Measurements from ENCODE around the gene NNAT. TPM values are rescaled to one million over a fixed set of nuclear protein-coding genes. Genes with fewer than 3 reads are reported as not detected.
"Not testable (repeated sequence)": the region's sequence is repeated elsewhere in the genome, so short reads cannot be mapped to it uniquely, and the experiment has no call there.

NNAT gene
- total RNA-seq, 1 donor from 2014 or later, result 20.3 TPM

- Histone ChIP-seq H3K4me3 (ENCODE audit: low read depth, low read length) (no peak overlapping the region), H3K27me3 (ENCODE audit: control insufficient read depth, insufficient read depth, low read length) (no peaks in the 10 kb centered on the region), H3K36me3 (ENCODE audit: control insufficient read depth, insufficient read depth, low read length) (no peaks in the 10 kb centered on the region)
- TF ChIP-seq, protein P1, sequence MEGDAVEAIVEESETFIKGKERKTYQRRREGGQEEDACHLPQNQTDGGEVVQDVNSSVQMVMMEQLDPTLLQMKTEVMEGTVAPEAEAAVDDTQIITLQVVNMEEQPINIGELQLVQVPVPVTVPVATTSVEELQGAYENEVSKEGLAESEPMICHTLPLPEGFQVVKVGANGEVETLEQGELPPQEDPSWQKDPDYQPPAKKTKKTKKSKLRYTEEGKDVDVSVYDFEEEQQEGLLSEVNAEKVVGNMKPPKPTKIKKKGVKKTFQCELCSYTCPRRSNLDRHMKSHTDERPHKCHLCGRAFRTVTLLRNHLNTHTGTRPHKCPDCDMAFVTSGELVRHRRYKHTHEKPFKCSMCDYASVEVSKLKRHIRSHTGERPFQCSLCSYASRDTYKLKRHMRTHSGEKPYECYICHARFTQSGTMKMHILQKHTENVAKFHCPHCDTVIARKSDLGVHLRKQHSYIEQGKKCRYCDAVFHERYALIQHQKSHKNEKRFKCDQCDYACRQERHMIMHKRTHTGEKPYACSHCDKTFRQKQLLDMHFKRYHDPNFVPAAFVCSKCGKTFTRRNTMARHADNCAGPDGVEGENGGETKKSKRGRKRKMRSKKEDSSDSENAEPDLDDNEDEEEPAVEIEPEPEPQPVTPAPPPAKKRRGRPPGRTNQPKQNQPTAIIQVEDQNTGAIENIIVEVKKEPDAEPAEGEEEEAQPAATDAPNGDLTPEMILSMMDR (IDR thresholded peaks at IDR 0.05; ENCODE audit: insufficient read depth, low read length, poor library complexity, severe bottlenecking), result no peak
- no peak for DNase-seq (ENCODE audit: low read depth)
These were observed 23.3 kb downstream of the NNAT start for GRCh38 chr20:37544386-37544785.

DNA sequence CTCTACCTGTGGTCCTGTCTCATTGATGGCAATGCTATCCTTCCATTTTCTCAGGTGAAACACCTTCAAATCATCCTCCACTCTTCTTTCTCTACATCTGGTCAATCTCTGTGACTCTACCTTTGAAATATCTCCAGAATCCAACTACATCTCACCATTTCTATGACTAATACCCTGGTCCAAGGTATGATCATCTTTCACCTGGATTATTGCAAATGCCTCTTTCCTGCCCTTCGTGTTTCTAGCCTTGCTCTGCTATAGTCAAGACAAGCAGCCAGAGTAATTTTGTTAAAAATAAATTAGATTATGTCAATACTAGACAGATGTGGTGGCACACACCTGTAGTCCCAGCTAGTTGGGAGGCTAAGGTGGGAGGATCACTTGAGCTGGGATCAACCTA, 24.5 kb downstream of the NNAT start:
- no peak for DNase-seq (ENCODE audit: low read depth)
- no peak overlapping the region for H3K4me3 ChIP-seq (ENCODE audit: low read depth, low read length)
- TF ChIP-seq, protein P1 (IDR thresholded peaks at IDR 0.05; ENCODE audit: insufficient read depth, low read length, poor library complexity, severe bottlenecking), result no peak

DNA sequence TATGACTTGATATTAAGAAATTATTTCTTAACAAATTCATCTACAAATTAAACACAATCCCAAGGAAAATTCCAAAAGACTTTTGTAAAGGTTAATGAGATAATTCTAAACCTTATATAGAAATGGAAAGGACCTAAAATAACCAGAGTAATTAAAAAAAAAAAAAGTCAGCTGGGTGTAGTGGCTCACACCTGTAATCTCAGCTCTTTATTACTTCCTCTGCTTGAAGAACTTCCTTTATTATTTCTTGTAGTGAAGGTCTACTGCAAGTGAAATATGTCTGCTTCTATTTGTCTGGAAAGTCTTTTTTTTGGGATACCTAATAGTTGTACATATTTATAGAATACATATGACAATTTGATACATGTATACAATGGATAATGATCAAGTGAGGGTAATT, 26.9 kb downstream of the NNAT start:
- H3K27me3 ChIP-seq (ENCODE audit: control insufficient read depth, insufficient read depth, low read length), result no peaks in the 10 kb centered on the region
- TF ChIP-seq, protein P1 (IDR thresholded peaks at IDR 0.05; ENCODE audit: insufficient read depth, low read length, poor library complexity, severe bottlenecking), result no peak
- DNase-seq (ENCODE audit: low read depth), result no peak
- no peak overlapping the region for H3K4me3 ChIP-seq (ENCODE audit: low read depth, low read length)
- no peaks in the 10 kb centered on the region for H3K36me3 ChIP-seq (ENCODE audit: control insufficient read depth, insufficient read depth, low read length)

More for the DNA sequence above, 24.5 kb downstream of the NNAT start:
- H3K27me3 ChIP-seq (ENCODE audit: control insufficient read depth, insufficient read depth, low read length), result no peaks in the 10 kb centered on the region
- no peaks in the 10 kb centered on the region for H3K36me3 ChIP-seq (ENCODE audit: control insufficient read depth, insufficient read depth, low read length)

- not testable (repeated sequence) for H3K27me3 ChIP-seq (ENCODE audit: control insufficient read depth, insufficient read depth, low read length); H3K4me3 ChIP-seq (ENCODE audit: low read depth, low read length); DNase-seq (ENCODE audit: low read depth); H3K36me3 ChIP-seq (ENCODE audit: control insufficient read depth, insufficient read depth, low read length)
These were observed 29.3 kb downstream of the NNAT start for GRCh38 chr20:37550101-37550920.

DNA sequence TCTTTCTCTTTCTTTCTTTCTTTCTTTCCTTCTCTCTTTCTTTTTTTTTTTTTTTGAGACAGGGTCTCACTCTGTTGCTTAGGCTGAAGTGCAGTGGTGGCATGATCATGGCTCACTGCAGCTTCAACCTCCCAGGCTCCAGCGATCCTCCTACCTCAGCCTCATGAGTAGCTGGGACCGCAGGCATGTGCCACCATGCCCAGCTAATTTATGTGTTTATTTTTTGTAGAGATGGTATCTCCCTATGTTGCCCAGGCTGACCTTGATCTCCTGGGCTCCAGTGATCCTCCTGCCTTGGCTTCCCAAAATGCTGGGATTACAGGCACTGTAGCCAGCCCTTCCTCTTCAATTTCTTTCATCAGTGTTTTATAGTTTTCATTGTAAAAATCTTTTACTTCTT, 30.6 kb downstream of the NNAT start:
- not testable (repeated sequence) for DNase-seq (ENCODE audit: low read depth); H3K4me3 ChIP-seq (ENCODE audit: low read depth, low read length); H3K36me3 ChIP-seq (ENCODE audit: control insufficient read depth, insufficient read depth, low read length)

DNA sequence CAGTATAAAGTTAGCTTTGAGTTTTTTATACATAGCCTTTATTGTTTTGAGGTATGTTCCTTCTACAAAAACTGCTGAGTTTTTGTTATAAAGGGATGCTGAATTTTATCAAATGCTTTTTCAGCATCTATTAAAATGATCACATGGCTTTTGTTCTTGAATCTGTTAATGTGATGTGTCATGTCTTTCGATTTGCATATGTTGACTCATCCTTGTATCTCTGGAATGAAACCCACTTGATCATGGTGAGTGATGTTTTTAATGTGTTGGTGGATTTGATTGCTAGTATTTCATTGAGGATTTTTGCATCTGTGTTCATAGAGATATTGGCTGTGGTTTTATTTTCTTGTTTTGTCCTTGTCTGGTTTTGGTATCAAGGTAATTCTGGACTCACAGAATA, 31.4 kb downstream of the NNAT start:
- Histone ChIP-seq H3K4me3 (ENCODE audit: low read depth, low read length) (no peak overlapping the region), H3K27me3 (ENCODE audit: control insufficient read depth, insufficient read depth, low read length) (no peaks in the 10 kb centered on the region), H3K36me3 (ENCODE audit: control insufficient read depth, insufficient read depth, low read length) (no peaks in the 10 kb centered on the region)
- DNase-seq (ENCODE audit: low read depth), result no peak
- TF ChIP-seq, protein P1 (IDR thresholded peaks at IDR 0.05; ENCODE audit: insufficient read depth, low read length, poor library complexity, severe bottlenecking), result no peak

More for the DNA sequence above, 30.6 kb downstream of the NNAT start:
- not testable (repeated sequence) for H3K27me3 ChIP-seq (ENCODE audit: control insufficient read depth, insufficient read depth, low read length)

GRCh38 chr20:37554721-37555298, 33.8 kb downstream of the NNAT start:
- H3K36me3 ChIP-seq (ENCODE audit: control insufficient read depth, insufficient read depth, low read length); H3K27me3 ChIP-seq (ENCODE audit: control insufficient read depth, insufficient read depth, low read length); H3K4me3 ChIP-seq (ENCODE audit: low read depth, low read length); DNase-seq (ENCODE audit: low read depth): not testable (repeated sequence)

Data from kidney epithelial cell (primary cell).